HepG2 (cell line): Measurements from ENCODE around the gene VTN. TPM values are rescaled to one million over a fixed set of nuclear protein-coding genes. Genes with fewer than 3 reads are reported as not detected.
A peak's percentile ranks its signal among the peaks of the same experiment; 100 is the strongest.

Experiments used
- AGO2 ChIP-seq: fragments of 200-400 bp; formaldehyde crosslinking; optimal IDR thresholded peaks from 2 replicates; pipeline ENCODE3; 2017; ENCODE audit warnings: mild to moderate bottlenecking, low read depth, low read length, moderate library complexity
- BATF2 ChIP-seq: sonication (generic); formaldehyde crosslinking; IDR thresholded peaks from 2 replicates; pipeline ENCODE4 v1.8.0; 2022; ENCODE audit warnings: mild to moderate bottlenecking, missing genetic modification reagents, moderate library complexity
- CAMTA2 ChIP-seq: sonication (generic); formaldehyde crosslinking; IDR thresholded peaks from 2 replicates; pipeline ENCODE4 v1.4.0; 2020; ENCODE audit warnings: mild to moderate bottlenecking, missing genetic modification reagents, borderline replicate concordance
- DR1 ChIP-seq: sonication (generic); formaldehyde crosslinking; IDR thresholded peaks from 2 replicates; pipeline ENCODE4 v1.8.0; 2021; ENCODE audit warnings: mild to moderate bottlenecking, missing genetic modification reagents, inconsistent platforms
- FOXA1 ChIP-seq, 2 experiments: fragments of 450-650 bp in 1 of 2; sonication (generic) in 1 of 2; formaldehyde crosslinking in 1 of 2; IDR thresholded peaks; 2 replicates each; pipeline versions ENCODE4 v1.4.0 to v1.6.1; 2016 to 2020; ENCODE audit warnings: missing genetic modification reagents in 1 of 2
- IRX3 ChIP-seq: sonication (generic); formaldehyde crosslinking; IDR thresholded peaks from 2 replicates; pipeline ENCODE4 v1.8.1; 2023; ENCODE audit warnings: mild to moderate bottlenecking, low read depth, missing genetic modification reagents, borderline replicate concordance
- KDM2A ChIP-seq: sonication (generic); formaldehyde crosslinking; IDR thresholded peaks from 2 replicates; pipeline ENCODE4 v1.4.0; 2020; ENCODE audit warnings: low read depth, missing genetic modification reagents, borderline replicate concordance
- MTA1 ChIP-seq: sonication (generic); formaldehyde crosslinking; IDR thresholded peaks from 2 replicates; pipeline ENCODE4 v1.4.0; 2020; ENCODE audit warnings: missing genetic modification reagents, mild to moderate bottlenecking, borderline replicate concordance
- RBM22 ChIP-seq: fragments of 200-400 bp; formaldehyde crosslinking; optimal IDR thresholded peaks from 2 replicates; pipeline ENCODE3; 2017; ENCODE audit warnings: mild to moderate bottlenecking, low read length, moderate library complexity
- SALL1 ChIP-seq: sonication (generic); formaldehyde crosslinking; IDR thresholded peaks from 2 replicates; pipeline ENCODE4 v1.8.0; 2022; ENCODE audit warnings: mild to moderate bottlenecking, missing genetic modification reagents
- UBTF ChIP-seq: sonication (generic); formaldehyde crosslinking; IDR thresholded peaks from 2 replicates; pipeline ENCODE4 v1.4.0; 2020; ENCODE audit warnings: mild to moderate bottlenecking, missing genetic modification reagents
- XBP1 ChIP-seq: sonication (generic); formaldehyde crosslinking; IDR thresholded peaks from 2 replicates; pipeline ENCODE4 v1.5.0; 2020; ENCODE audit warnings: missing genetic modification reagents
- XRCC5 ChIP-seq: fragments of 200-400 bp; formaldehyde crosslinking; optimal IDR thresholded peaks from 2 replicates; pipeline ENCODE3; 2017; ENCODE audit warnings: mild to moderate bottlenecking, low read length
- YY1 ChIP-seq: IDR thresholded peaks from 2 replicates; pipeline ENCODE4 v1.6.1; 2011; ENCODE audit warnings: low read length, low read depth, moderate library complexity, mild to moderate bottlenecking; ENCODE audit not compliant: insufficient read depth, insufficient replicate concordance
- ZBTB42 ChIP-seq: sonication (generic); formaldehyde crosslinking; IDR thresholded peaks from 2 replicates; pipeline ENCODE4 v1.5.0; 2020; ENCODE audit warnings: mild to moderate bottlenecking, missing genetic modification reagents
- ZC3H4 ChIP-seq: sonication (generic); formaldehyde crosslinking; IDR thresholded peaks from 2 replicates; pipeline ENCODE4 v1.4.0; 2020; ENCODE audit warnings: missing genetic modification reagents, borderline replicate concordance
- ZNF225 ChIP-seq: sonication (generic); formaldehyde crosslinking; IDR thresholded peaks from 2 replicates; pipeline ENCODE4 v1.4.0; 2020; ENCODE audit warnings: mild to moderate bottlenecking, missing genetic modification reagents
- ZNF30 ChIP-seq: sonication (generic); formaldehyde crosslinking; IDR thresholded peaks from 2 replicates; pipeline ENCODE4 v1.5.0; 2020; ENCODE audit warnings: mild to moderate bottlenecking, missing genetic modification reagents
- ZNF33B ChIP-seq: sonication (generic); formaldehyde crosslinking; IDR thresholded peaks from 2 replicates; pipeline ENCODE4 v1.5.1; 2020; ENCODE audit warnings: mild to moderate bottlenecking, missing genetic modification reagents
- ZNF530 ChIP-seq: sonication (generic); formaldehyde crosslinking; IDR thresholded peaks from 2 replicates; pipeline ENCODE4 v1.5.0; 2020; ENCODE audit warnings: low read depth, mild to moderate bottlenecking, missing genetic modification reagents
- ZNF552 ChIP-seq: sonication (generic); formaldehyde crosslinking; IDR thresholded peaks from 2 replicates; pipeline ENCODE4 v1.9.0; 2022; ENCODE audit warnings: missing genetic modification reagents, mild to moderate bottlenecking, borderline replicate concordance
- ZNF746 ChIP-seq: sonication (generic); formaldehyde crosslinking; IDR thresholded peaks from 2 replicates; pipeline ENCODE4 v1.8.0; 2022; ENCODE audit warnings: mild to moderate bottlenecking, missing genetic modification reagents
- polyA plus RNA-seq, 8 experiments: library from polyadenylated mRNA; depleted of rRNA in 3 of 8; stranded (reverse) in 7 of 8; unstranded in 1 of 8; fragments of >200 nt; fragmentation: Illumina TruSeq in 4 of 8; extraction: Trizol in 4 of 8; gene quantifications; 2 replicates each; pipeline versions ENCODE4 v1.2.1 to v1.2.3, GENCODE V29; 2011 to 2016; ENCODE audit warnings: low read depth in 4 of 8, missing spikeins in 1 of 8, mixed read lengths in 1 of 8; ENCODE audit not compliant: insufficient read depth in 1 of 8
- total RNA-seq, 5 experiments: library from RNA; depleted of rRNA; stranded (reverse); fragments of >200 nt; fragmentation: Illumina TruSeq; extraction: Trizol; gene quantifications; 2 replicates each; pipeline ENCODE4 v1.2.3, GENCODE V29; 2016; ENCODE audit warnings: low read depth in 1 of 5
- TF ChIP-seq, protein P1 (sequence below): sonication (generic); formaldehyde crosslinking; IDR thresholded peaks from 2 replicates; pipeline ENCODE4 v1.8.0; 2022; ENCODE audit warnings: mild to moderate bottlenecking, missing genetic modification reagents
- TF ChIP-seq, protein P2 (sequence below): IDR thresholded peaks from 2 replicates; pipeline ENCODE4 v1.6.1; 2016; ENCODE audit warnings: low read depth

Gene VTN
- total and polyA plus RNA-seq, 2 of the 13 experiments (the other 11 are each of a cell fraction or from before 2014, with no cell fraction given): 108 to 131 TPM

GRCh38 chr17:28317966-28318758 lies 51.9 kb downstream of the VTN start (continued):
- peak; percentile 31 for TF ChIP-seq AGO2
- TF ChIP-seq, protein P1, sequence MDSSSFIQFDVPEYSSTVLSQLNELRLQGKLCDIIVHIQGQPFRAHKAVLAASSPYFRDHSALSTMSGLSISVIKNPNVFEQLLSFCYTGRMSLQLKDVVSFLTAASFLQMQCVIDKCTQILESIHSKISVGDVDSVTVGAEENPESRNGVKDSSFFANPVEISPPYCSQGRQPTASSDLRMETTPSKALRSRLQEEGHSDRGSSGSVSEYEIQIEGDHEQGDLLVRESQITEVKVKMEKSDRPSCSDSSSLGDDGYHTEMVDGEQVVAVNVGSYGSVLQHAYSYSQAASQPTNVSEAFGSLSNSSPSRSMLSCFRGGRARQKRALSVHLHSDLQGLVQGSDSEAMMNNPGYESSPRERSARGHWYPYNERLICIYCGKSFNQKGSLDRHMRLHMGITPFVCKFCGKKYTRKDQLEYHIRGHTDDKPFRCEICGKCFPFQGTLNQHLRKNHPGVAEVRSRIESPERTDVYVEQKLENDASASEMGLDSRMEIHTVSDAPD (CRISPR knock-in tag): no peak
- 0 out of 2 replicates have a peak, but pooled peaks have one; percentile 12 for TF ChIP-seq IRX3 (CRISPR knock-in tag)
- no peak for TF ChIP-seq KDM2A
- 0 out of 2 replicates have a peak, but pooled peaks have one; percentile 89 for TF ChIP-seq ZNF30 (CRISPR knock-in tag)
- 0 out of 2 replicates have a peak, but pooled peaks have one; percentile 40 for TF ChIP-seq ZNF530 (CRISPR knock-in tag)
- TF ChIP-seq UBTF (CRISPR knock-in tag): peak; percentile 65
- TF ChIP-seq CAMTA2: no peak
- peak; percentile 62 for TF ChIP-seq ZNF225
- TF ChIP-seq ZNF33B (CRISPR knock-in tag): peak; percentile 39; the same call in 1 of the 2 replicates
- peak; percentile 39 for TF ChIP-seq SALL1 (CRISPR knock-in tag)
- no peak for TF ChIP-seq XRCC5
- TF ChIP-seq YY1: peak; percentile 46
- TF ChIP-seq ZC3H4 (CRISPR knock-in tag): peak; percentile 58; the same call in 1 of the 2 replicates
- no peak for TF ChIP-seq ZNF552 (CRISPR knock-in tag)
- TF ChIP-seq, protein P2, sequence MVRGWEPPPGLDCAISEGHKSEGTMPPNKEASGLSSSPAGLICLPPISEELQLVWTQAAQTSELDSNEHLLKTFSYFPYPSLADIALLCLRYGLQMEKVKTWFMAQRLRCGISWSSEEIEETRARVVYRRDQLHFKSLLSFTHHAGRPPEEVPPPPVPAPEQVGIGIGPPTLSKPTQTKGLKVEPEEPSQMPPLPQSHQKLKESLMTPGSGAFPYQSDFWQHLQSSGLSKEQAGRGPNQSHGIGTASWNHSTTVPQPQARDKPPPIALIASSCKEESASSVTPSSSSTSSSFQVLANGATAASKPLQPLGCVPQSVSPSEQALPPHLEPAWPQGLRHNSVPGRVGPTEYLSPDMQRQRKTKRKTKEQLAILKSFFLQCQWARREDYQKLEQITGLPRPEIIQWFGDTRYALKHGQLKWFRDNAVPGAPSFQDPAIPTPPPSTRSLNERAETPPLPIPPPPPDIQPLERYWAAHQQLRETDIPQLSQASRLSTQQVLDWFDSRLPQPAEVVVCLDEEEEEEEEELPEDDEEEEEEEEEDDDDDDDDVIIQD: no peak
- TF ChIP-seq RBM22: no peak
- TF ChIP-seq XBP1 (CRISPR knock-in tag): no peak
- TF ChIP-seq ZNF746 (CRISPR knock-in tag): 0 out of 2 replicates have a peak, but pooled peaks have one; percentile 8
- TF ChIP-seq MTA1 (CRISPR knock-in tag): peak; percentile 65
- no peak for TF ChIP-seq ZBTB42 (CRISPR knock-in tag)
- TF ChIP-seq BATF2 (CRISPR knock-in tag): 0 out of 2 replicates have a peak, but pooled peaks have one; percentile 11
- TF ChIP-seq DR1 (CRISPR knock-in tag): no peak
- no peak for TF ChIP-seq FOXA1 (IDR thresholded peaks at IDR 0.05)
- TF ChIP-seq FOXA1 (CRISPR knock-in tag; IDR thresholded peaks at IDR 0.05): 0 out of 2 replicates have a peak, but pooled peaks have one; percentile 4
